Measurements from ENCODE around the gene GYG2. TPM values are rescaled to one million over a fixed set of nuclear protein-coding genes. Genes with fewer than 3 reads are reported as not detected.
"Not testable (repeated sequence)": the region's sequence is repeated elsewhere in the genome, so short reads cannot be mapped to it uniquely, and the experiment has no call there.

Gene GYG2
- total and polyA plus RNA-seq, 2 of the 13 experiments (the other 11 are each of a cell fraction or from before 2014, with no cell fraction given) = 20.0 to 24.3 TPM

DNA sequence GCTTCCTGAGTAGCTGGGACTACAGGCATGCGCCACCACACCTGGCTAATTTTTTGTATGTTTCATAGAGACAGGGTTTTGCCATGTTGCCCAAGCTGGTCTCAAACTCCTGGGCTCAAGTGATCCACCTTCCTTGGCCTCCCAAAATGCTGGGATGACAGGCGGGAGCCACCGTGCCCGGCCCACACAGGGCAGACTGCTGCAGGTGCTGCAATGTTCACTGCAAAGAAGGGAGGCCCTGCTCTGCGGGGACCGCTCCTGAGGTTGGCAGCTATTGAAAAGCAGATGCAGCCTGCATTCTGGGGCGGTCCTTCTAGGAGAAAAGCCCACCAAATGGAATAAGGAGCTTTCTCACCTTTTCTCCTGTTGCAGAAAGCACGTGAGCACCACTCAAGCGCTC, 95.4 kb downstream of the GYG2 start:
- Histone ChIP-seq H3K4me2 (ENCODE audit: low read depth, low read length) (no peak overlapping the region), H3K9ac (ENCODE audit: insufficient read depth, low read depth, low read length) (no peak overlapping the region), H3K27ac (ENCODE audit: extremely low read length, insufficient read depth, low read length) (no peak overlapping the region), H3K4me1 (ENCODE audit: insufficient read depth, low read length) (no peaks in the 10 kb centered on the region), H3K36me3 (replicated peaks in 1 of 2; ENCODE audit: control insufficient read depth in 1 of 2, insufficient read depth in 2 of 2, low read length in 2 of 2) (no peaks in the 10 kb centered on the region), H4K20me1 (ENCODE audit: insufficient read depth, low read length) (no peaks in the 10 kb centered on the region), H2AFZ (ENCODE audit: low read length) (no peak overlapping the region), H3K27me3 (ENCODE audit: control insufficient read depth in 1 of 2, insufficient read depth in 2 of 2, low read length in 2 of 2) (no peaks in the 10 kb centered on the region), H3K79me2 (ENCODE audit: insufficient read depth, low read length) (no peaks in the 10 kb centered on the region), H3K4me3 (replicated peaks in 1 of 3; ENCODE audit: insufficient read depth in 1 of 3, low read depth in 2 of 3, low read length in 3 of 3) (no peak overlapping the region), H3K9me3 (ENCODE audit: low read length) (no peaks in the 10 kb centered on the region)
- FAIRE-seq (no peak), DNase-seq (ENCODE audit: low spot score) (no peak), ATAC-seq (no peak)
- in situ Hi-C loops (cut with HindIII; ENCODE audit: extremely low pct_ligation_motif_present, low pct_unique_long_range_greater_than_20kb) = no loop called here
- ChIA-PET CTCF (ENCODE audit: low intra/inter-chr PET ratio, low total read pairs) (no interaction called here), POLR2A (no interaction called here)
- TF ChIP-seq RFX5 (IDR thresholded peaks at IDR 0.05; ENCODE audit: low read depth, low read length) = no peak
- no peak for TF ChIP-seq ZNF30 (CRISPR knock-in tag; IDR thresholded peaks at IDR 0.05)
- no peak for TF ChIP-seq MZF1 (CRISPR knock-in tag; IDR thresholded peaks at IDR 0.05; ENCODE audit: borderline replicate concordance)
- TF ChIP-seq XRCC5 (optimal IDR thresholded peaks at IDR 0.05; ENCODE audit: low read length) = no peak
- TF ChIP-seq, protein P1, sequence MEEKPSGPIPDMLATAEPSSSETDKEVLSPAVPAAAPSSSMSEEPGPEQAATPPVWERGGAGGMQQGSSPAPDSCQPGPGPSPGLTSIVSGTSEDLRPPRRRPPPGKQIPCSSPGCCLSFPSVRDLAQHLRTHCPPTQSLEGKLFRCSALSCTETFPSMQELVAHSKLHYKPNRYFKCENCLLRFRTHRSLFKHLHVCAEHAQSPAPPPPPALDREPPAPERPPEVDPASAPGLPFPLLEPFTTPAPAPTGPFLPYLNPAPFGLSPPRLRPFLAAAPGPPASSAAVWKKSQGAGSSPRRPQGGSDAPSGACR (CRISPR knock-in tag; IDR thresholded peaks at IDR 0.05) = no peak
- TF ChIP-seq, protein P2, sequence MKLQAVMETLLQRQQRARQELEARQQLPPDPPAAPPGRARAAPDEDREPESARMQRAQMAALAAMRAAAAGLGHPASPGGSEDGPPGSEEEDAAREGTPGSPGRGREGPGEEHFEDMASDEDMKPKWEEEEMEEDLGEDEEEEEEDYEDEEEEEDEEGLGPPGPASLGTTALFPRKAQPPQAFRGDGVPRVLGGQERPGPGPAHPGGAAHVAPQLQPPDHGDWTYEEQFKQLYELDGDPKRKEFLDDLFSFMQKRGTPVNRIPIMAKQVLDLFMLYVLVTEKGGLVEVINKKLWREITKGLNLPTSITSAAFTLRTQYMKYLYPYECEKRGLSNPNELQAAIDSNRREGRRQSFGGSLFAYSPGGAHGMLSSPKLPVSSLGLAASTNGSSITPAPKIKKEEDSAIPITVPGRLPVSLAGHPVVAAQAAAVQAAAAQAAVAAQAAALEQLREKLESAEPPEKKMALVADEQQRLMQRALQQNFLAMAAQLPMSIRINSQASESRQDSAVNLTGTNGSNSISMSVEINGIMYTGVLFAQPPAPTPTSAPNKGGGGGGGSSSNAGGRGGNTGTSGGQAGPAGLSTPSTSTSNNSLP (IDR thresholded peaks at IDR 0.05; ENCODE audit: low read depth, low read length) = no peak
- TF ChIP-seq ZNF780A (CRISPR knock-in tag; IDR thresholded peaks at IDR 0.05) = no peak
- BruUV-seq (replicated peaks) = no TSS peak
- intact Hi-C loops (cut with micrococcal nuclease; ENCODE audit: unreplicated experiment) = no loop called here
- no CpG with 5 or more reads among the region's 9 CpGs for WGBS (ENCODE audit: low lambda C conversion rate)

DNA sequence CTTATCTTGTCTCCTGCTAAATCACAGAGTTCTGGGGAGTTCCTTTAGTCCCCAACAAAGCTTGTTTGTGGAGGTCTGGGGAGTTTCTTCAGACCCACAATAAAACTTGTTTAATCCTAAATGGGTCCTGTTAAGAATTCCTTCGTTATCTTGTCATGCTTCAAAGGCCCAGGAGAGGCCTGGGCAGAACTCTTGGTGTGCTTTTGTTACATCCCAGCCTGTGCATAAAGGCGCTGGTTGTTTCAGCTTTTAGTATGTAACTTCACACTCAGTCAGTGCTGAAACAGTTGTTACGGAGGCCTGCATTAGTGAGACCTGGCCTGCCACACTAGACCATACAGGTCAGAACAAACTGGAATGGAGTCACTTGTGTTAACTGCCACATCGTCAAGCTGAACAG, 97.5 kb downstream of the GYG2 start:
- H2AFZ ChIP-seq (ENCODE audit: low read length); H3K4me1 ChIP-seq (ENCODE audit: insufficient read depth, low read length); H4K20me1 ChIP-seq (ENCODE audit: insufficient read depth, low read length); CTCF ChIA-PET (ENCODE audit: low intra/inter-chr PET ratio, low total read pairs); ATAC-seq; BruUV-seq (replicated peaks); H3K27ac ChIP-seq (ENCODE audit: extremely low read length, insufficient read depth, low read length); intact Hi-C loops (cut with micrococcal nuclease; ENCODE audit: unreplicated experiment); POLR2A ChIA-PET; H3K4me3 ChIP-seq (replicated peaks in 1 of 3; ENCODE audit: insufficient read depth in 1 of 3, low read depth in 2 of 3, low read length in 3 of 3); H3K79me2 ChIP-seq (ENCODE audit: insufficient read depth, low read length); H3K4me2 ChIP-seq (ENCODE audit: low read depth, low read length); H3K9me3 ChIP-seq (ENCODE audit: low read length); DNase-seq (ENCODE audit: low spot score); H3K9ac ChIP-seq (ENCODE audit: insufficient read depth, low read depth, low read length); FAIRE-seq; H3K27me3 ChIP-seq (ENCODE audit: control insufficient read depth in 1 of 2, insufficient read depth in 2 of 2, low read length in 2 of 2); in situ Hi-C loops (cut with HindIII; ENCODE audit: extremely low pct_ligation_motif_present, low pct_unique_long_range_greater_than_20kb); H3K36me3 ChIP-seq (replicated peaks in 1 of 2; ENCODE audit: control insufficient read depth in 1 of 2, insufficient read depth in 2 of 2, low read length in 2 of 2): not testable (repeated sequence)
- WGBS (ENCODE audit: low lambda C conversion rate) = 93% methylated on average over 3 of the region's 4 CpGs
